ENCODE results near the gene SECISBP2.

The SECISBP2 gene

DNA sequence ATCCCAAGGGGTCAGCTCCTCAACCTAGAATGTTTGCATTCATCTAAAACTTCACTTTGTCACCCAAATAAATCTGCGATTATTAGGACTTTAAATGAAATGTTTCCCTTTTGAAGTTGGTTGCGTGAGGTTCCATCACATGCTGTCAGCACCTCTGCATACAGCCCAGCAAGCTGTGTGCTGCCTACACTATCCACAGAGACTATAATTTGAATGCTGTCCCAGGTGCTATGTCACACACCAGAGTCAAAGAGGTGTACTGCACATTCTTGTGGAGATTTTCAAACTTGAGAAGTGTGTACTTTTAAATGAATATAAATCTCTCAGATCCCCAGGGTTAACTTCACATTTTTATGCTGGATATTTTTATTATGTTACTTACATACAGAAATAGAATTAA, 26.6 kb upstream of the SECISBP2 start:
- no peak for TF ChIP-seq TEAD4 (IDR thresholded peaks at IDR 0.05)

DNA sequence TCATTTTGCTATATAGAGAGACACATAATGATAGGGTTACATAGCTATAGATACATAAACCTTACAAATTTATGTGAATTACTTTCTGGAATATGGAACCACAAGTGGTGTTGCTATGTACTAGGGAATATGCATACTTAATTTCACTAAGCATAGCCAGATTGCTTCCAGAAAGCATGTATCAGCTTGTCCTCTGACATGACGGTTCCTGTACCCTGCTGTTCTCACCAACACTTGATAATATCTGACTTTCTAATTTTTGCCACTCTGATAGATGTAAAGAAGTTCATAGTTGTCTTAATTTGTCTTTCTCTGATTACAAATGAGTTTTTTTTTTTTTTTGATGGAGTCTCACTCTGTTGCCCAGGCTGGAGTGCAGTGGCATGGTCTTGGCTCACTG, 25.3 kb upstream of the SECISBP2 start:
- TF ChIP-seq TAF1 (IDR thresholded peaks at IDR 0.05; ENCODE audit: low read depth) (no peak), CEBPB (IDR thresholded peaks at IDR 0.05) (no peak), YY1 (IDR thresholded peaks at IDR 0.05; ENCODE audit: low read depth) (no peak), EP300 (IDR thresholded peaks at IDR 0.05; ENCODE audit: borderline replicate concordance) (no peak)
- TF ChIP-seq, protein P1, sequence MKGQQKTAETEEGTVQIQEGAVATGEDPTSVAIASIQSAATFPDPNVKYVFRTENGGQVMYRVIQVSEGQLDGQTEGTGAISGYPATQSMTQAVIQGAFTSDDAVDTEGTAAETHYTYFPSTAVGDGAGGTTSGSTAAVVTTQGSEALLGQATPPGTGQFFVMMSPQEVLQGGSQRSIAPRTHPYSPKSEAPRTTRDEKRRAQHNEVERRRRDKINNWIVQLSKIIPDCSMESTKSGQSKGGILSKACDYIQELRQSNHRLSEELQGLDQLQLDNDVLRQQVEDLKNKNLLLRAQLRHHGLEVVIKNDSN (IDR thresholded peaks at IDR 0.05) = no peak

DNA sequence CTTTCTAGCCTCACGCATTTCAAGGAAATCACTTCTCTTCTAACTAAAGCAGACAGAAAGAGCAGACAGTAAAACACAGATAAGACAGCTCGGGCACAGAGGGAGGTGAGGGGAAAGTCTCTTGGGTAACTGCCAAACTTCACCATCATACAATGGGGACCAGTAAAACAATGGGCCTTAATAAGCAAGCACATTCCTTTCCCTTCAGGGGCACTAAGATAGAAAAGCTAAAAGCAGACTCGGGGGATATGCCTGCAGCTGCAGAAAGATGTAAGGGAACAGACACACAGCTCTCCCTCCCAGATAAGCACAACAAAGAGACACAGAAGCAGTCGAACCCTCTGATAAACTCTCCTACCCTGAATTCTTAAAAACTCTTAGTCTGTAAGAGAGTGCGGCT, 22.9 kb upstream of the SECISBP2 start:
- TF ChIP-seq TCF12 (IDR thresholded peaks at IDR 0.05; ENCODE audit: low read depth) = no peak
- TF ChIP-seq YY1 (IDR thresholded peaks at IDR 0.05; ENCODE audit: low read depth) = no peak

DNA sequence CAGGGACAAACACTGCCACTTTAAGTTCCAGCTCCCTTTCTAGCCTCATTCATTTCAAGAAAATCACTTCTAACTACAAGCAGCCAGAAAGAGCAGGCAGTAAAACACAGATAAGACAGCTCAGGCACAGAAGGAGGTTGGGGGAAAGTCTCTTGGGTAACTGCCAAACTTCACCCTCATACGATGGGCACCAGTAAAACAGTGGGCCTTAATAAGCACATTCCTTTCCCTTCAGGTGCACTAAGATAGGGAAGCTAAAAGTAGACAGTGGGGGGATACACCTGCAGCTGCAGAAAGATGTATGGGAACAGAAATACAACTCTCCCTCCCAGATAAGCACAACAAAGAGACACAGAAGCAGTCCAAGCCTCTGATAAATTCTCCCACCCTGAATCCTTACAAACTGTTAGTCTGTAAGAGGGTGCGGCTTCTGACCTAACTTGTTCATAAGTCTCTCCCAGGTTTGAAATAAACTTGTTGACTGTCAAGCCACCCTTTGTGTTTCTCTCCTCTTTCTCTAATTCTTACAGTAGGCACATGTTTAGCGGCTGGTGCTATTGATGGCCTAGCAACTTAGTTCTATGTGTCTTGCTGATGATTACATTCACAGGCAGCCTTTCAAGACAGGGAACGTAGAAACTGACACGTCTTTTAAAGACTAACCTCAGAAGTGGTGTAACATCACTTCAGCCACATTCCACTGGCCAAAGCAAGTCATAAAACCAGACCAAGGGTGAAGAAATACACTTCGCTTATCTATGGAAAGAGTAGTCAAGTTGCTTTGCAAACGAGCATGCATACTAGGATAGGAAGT, 14.1 kb upstream of the SECISBP2 start:
- no peak for TF ChIP-seq CEBPB (IDR thresholded peaks at IDR 0.05)

DNA sequence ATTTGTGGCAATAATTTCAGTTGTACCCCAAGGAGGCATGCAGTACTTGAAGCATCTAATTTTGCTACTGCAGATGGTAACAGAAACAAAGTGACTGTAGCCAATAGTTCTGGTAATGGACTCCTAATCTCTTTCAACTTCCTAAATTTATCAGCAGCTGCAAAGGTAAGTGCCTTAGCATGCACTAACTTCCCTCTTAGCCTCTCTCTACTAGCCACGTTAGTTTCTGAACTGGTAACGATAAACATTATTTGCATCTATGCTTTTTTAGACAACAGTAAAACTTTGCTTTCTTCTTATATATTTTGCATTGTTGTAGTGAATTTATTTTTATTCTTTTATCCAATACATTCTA, 13.5 kb upstream of the SECISBP2 start:
- TF ChIP-seq TEAD4 (IDR thresholded peaks at IDR 0.05) (no peak), RAD21 (IDR thresholded peaks at IDR 0.05; ENCODE audit: low read depth) (no peak), YY1 (IDR thresholded peaks at IDR 0.05; ENCODE audit: low read depth) (no peak), TCF12 (IDR thresholded peaks at IDR 0.05; ENCODE audit: low read depth) (no peak), EP300 (IDR thresholded peaks at IDR 0.05; ENCODE audit: borderline replicate concordance) (no peak), CREB1 (IDR thresholded peaks at IDR 0.05; ENCODE audit: low read depth) (no peak), FOXM1 (IDR thresholded peaks at IDR 0.05; ENCODE audit: borderline replicate concordance, low read depth) (no peak)
- TF ChIP-seq, protein P2, sequence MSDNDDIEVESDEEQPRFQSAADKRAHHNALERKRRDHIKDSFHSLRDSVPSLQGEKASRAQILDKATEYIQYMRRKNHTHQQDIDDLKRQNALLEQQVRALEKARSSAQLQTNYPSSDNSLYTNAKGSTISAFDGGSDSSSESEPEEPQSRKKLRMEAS (IDR thresholded peaks at IDR 0.05) = no peak
- TF ChIP-seq, protein P1 (IDR thresholded peaks at IDR 0.05) = no peak

DNA sequence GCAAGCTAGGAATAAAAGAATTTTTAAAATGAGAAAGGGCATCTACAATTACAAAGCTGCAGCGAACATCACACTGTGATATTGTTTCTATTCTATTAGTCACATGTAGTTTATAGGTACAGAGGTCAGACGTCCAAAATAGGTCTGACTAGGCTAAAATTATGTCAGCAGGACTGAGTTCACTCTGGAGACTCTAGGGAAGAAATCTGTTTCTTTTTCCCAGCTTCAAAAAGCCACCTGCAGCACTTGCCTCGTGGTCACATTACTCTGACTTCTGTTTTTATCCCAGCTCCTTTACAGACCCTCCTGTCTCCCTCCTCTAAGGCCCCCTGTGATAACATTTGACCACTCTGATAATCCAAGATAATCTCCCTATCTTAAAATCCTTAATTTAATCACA, 12.4 kb upstream of the SECISBP2 start:
- TF ChIP-seq, protein P2 (IDR thresholded peaks at IDR 0.05) = no peak
- no peak for TF ChIP-seq ZBTB7A (IDR thresholded peaks at IDR 0.05; ENCODE audit: low read depth)
- no peak for TF ChIP-seq CEBPB (IDR thresholded peaks at IDR 0.05)
- TF ChIP-seq, protein P1 (IDR thresholded peaks at IDR 0.05) = no peak
- TF ChIP-seq TAF1 (IDR thresholded peaks at IDR 0.05; ENCODE audit: low read depth) = no peak
- no peak for TF ChIP-seq CREB1 (IDR thresholded peaks at IDR 0.05; ENCODE audit: low read depth)

DNA sequence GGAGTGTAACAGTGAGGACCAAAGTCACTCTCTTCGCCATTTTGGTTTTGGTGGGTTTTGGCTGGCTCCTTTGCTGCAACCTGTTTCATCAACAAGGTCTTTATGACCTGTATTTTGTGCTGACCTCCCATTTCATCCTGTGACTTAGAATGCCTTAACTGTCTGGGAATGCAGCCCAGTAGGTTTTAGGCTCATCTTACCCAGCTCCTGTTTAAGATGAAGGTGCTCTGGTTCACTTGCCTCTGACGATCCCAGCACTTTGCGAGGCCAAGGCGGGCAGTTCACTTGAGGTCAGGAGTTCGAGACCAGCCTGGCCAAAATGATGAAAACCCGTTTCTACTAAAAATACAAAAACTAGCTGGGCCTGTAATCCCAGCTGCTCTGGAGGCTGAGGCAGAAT, 9.1 kb upstream of the SECISBP2 start:
- TF ChIP-seq TEAD4 (IDR thresholded peaks at IDR 0.05) = no peak
- no peak for TF ChIP-seq CREB1 (IDR thresholded peaks at IDR 0.05; ENCODE audit: low read depth)
- no peak for TF ChIP-seq RAD21 (IDR thresholded peaks at IDR 0.05; ENCODE audit: low read depth)
- TF ChIP-seq, protein P3, sequence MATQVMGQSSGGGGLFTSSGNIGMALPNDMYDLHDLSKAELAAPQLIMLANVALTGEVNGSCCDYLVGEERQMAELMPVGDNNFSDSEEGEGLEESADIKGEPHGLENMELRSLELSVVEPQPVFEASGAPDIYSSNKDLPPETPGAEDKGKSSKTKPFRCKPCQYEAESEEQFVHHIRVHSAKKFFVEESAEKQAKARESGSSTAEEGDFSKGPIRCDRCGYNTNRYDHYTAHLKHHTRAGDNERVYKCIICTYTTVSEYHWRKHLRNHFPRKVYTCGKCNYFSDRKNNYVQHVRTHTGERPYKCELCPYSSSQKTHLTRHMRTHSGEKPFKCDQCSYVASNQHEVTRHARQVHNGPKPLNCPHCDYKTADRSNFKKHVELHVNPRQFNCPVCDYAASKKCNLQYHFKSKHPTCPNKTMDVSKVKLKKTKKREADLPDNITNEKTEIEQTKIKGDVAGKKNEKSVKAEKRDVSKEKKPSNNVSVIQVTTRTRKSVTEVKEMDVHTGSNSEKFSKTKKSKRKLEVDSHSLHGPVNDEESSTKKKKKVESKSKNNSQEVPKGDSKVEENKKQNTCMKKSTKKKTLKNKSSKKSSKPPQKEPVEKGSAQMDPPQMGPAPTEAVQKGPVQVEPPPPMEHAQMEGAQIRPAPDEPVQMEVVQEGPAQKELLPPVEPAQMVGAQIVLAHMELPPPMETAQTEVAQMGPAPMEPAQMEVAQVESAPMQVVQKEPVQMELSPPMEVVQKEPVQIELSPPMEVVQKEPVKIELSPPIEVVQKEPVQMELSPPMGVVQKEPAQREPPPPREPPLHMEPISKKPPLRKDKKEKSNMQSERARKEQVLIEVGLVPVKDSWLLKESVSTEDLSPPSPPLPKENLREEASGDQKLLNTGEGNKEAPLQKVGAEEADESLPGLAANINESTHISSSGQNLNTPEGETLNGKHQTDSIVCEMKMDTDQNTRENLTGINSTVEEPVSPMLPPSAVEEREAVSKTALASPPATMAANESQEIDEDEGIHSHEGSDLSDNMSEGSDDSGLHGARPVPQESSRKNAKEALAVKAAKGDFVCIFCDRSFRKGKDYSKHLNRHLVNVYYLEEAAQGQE (IDR thresholded peaks at IDR 0.05; ENCODE audit: low read depth) = no peak
- no peak for TF ChIP-seq TCF12 (IDR thresholded peaks at IDR 0.05; ENCODE audit: low read depth)
- TF ChIP-seq NFIC (IDR thresholded peaks at IDR 0.05) = no peak
- no peak for TF ChIP-seq ZBTB7A (IDR thresholded peaks at IDR 0.05; ENCODE audit: low read depth)
- no peak for TF ChIP-seq CEBPB (IDR thresholded peaks at IDR 0.05)
- no peak for TF ChIP-seq EGR1 (IDR thresholded peaks at IDR 0.05)

DNA sequence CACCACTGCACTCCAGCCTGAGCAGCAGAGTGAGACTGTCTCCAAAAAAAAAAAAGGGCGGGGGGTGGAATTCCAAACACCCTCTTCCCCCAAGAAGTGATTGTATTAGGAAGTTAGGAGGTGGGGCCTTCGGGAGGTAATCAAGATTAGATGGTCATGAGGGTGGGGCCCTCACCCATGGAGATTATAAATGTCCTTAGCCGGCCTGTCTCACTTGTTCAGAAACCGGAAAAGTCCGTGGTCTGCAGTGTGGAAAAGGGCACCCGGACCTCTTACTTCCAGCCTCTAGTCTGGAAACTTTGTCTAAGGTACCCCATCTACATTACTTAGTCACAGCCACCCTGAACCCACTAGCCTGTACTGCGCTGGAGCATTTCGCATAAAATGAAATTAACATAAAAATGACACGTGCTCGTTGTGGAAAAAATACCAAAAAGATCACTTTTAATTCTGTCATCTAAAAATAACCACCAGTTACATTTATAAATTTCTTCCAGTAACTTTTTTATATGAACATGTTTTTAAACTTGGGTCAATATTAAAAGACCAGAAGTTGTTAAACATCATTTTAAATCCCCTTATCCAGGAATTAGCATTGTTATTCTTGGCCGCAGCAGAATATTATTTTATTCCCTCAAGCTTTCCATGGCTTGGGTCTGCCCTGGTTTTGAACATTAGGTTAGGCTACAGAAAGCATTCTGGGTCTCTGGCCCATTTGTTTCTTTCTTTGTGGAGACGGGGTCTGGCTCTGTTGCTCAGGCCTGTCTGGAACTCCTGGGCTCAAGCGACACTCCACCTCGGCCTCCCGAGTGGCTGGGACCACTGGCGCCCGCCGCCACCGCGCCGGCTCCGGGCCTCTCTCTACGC, 8.5 kb upstream of the SECISBP2 start:
- no peak for TF ChIP-seq TEAD4 (IDR thresholded peaks at IDR 0.05)
- TF ChIP-seq, protein P1 (IDR thresholded peaks at IDR 0.05) = no peak
- TF ChIP-seq EGR1 (IDR thresholded peaks at IDR 0.05) = no peak
- TF ChIP-seq, protein P3 (IDR thresholded peaks at IDR 0.05; ENCODE audit: low read depth) = no peak
- TF ChIP-seq YY1 (IDR thresholded peaks at IDR 0.05; ENCODE audit: low read depth) = no peak
- no peak for TF ChIP-seq TCF12 (IDR thresholded peaks at IDR 0.05; ENCODE audit: low read depth)
- no peak for TF ChIP-seq CREB1 (IDR thresholded peaks at IDR 0.05; ENCODE audit: low read depth)
- TF ChIP-seq, protein P2 (IDR thresholded peaks at IDR 0.05) = no peak
- no peak for TF ChIP-seq NFIC (IDR thresholded peaks at IDR 0.05)

Data from Ishikawa (cell line).